ENCODE results near the gene ABCB1. TPM values are rescaled to one million over a fixed set of nuclear protein-coding genes. Genes with fewer than 3 reads are reported as not detected.

Gene ABCB1
- total RNA-seq: not detected in 2 replicates

GRCh38 chr7:87600130-87601124 lies at the start of gene ABCB1:
Gene ABCB1 (minus strand): TSS chr7:87600884. CDS start chr7:87600184, 700 bp downstream.

GRCh38 chr7:87475359-87476178 lies 125.1 kb downstream of the ABCB1 start, which contains the start of gene ABCB4:
Gene ABCB4 (minus strand): TSS chr7:87475680. CDS start chr7:87475465, 215 bp downstream.

Other genes starting within 250 kb of the ABCB1 start
- gene ABCB4, start 125.2 kb downstream of the ABCB1 start, total RNA-seq: not detected in 2 replicates
- gene RUNDC3B, start 27.5 kb upstream of the ABCB1 start, total RNA-seq: 0.16 and 0.61 TPM in 2 replicates

Data from hair follicular keratinocyte (primary cell).